ENCODE results near the gene LSR. TPM values are rescaled to one million over a fixed set of nuclear protein-coding genes. Genes with fewer than 3 reads are reported as not detected.
"Not testable (repeated sequence)": the region's sequence is repeated elsewhere in the genome, so short reads cannot be mapped to it uniquely, and the experiment has no call there.

LSR gene
- total RNA-seq, 1 experiment from 2014 or later: 211 TPM

GRCh38 chr19:35285095-35285449 is 36.3 kb downstream of the LSR start:
- ATAC-seq: no peak

GRCh38 chr19:35285465-35285864 is 36.7 kb downstream of the LSR start:
- H3K27ac ChIP-seq (ENCODE audit: low read depth, low read length); H4K20me1 ChIP-seq (ENCODE audit: insufficient read depth); H2AFZ ChIP-seq (ENCODE audit: low read depth, low read length, poor library complexity, severe bottlenecking); DNase-seq (ENCODE audit: low read depth, low spot score); H3K9ac ChIP-seq (ENCODE audit: low read length); ATAC-seq; H3K4me2 ChIP-seq (ENCODE audit: low read length); H3K9me3 ChIP-seq (ENCODE audit: control insufficient read depth in 1 of 2, insufficient read depth in 1 of 2, low read depth in 1 of 2, low read length in 2 of 2); RAD21 ChIA-PET (ENCODE audit: low non-redundant PET in 1 of 2, low total read pairs in 2 of 2, uncharacterized antibody in 2 of 2, unreplicated experiment in 2 of 2); H3K79me2 ChIP-seq (ENCODE audit: insufficient read depth, low read length); H3K4me1 ChIP-seq (ENCODE audit: control insufficient read depth in 1 of 2, insufficient read depth in 2 of 2, low read length in 2 of 2); BruUV-seq (replicated peaks); intact Hi-C loops (cut with micrococcal nuclease); H3K4me3 ChIP-seq (replicated peaks in 1 of 2; ENCODE audit: low read depth in 1 of 2, low read length in 2 of 2); CTCF ChIA-PET; POLR2A ChIA-PET; H3K36me3 ChIP-seq (ENCODE audit: control insufficient read depth in 1 of 2, insufficient read depth in 2 of 2, low read length in 2 of 2); H3K27me3 ChIP-seq (ENCODE audit: insufficient read depth, low read length); H3K9me2 ChIP-seq (ENCODE audit: insufficient read depth): not testable (repeated sequence)

More at GRCh38 chr19:35285095-35285449, 36.3 kb downstream of the LSR start:
- Histone ChIP-seq H3K9ac (ENCODE audit: low read length) (no peak overlapping the region), H3K36me3 (ENCODE audit: control insufficient read depth in 1 of 2, insufficient read depth in 2 of 2, low read length in 2 of 2) (no peaks in the 10 kb centered on the region), H3K4me2 (ENCODE audit: low read length) (no peak overlapping the region), H3K27me3 (ENCODE audit: insufficient read depth, low read length) (no peaks in the 10 kb centered on the region), H3K4me1 (ENCODE audit: control insufficient read depth in 1 of 2, insufficient read depth in 2 of 2, low read length in 2 of 2) (peaks cover 0 to 6% of the 10 kb centered on the region in 2 experiments; a peak in 1 of 4 replicates), H4K20me1 (ENCODE audit: insufficient read depth) (no peaks in the 10 kb centered on the region), H3K9me3 (ENCODE audit: control insufficient read depth in 1 of 2, insufficient read depth in 1 of 2, low read depth in 1 of 2, low read length in 2 of 2) (no peaks in the 10 kb centered on the region), H2AFZ (ENCODE audit: low read depth, low read length, poor library complexity, severe bottlenecking) (no peak overlapping the region), H3K27ac (ENCODE audit: low read depth, low read length) (no peak overlapping the region), H3K79me2 (ENCODE audit: insufficient read depth, low read length) (no peaks in the 10 kb centered on the region), H3K9me2 (ENCODE audit: insufficient read depth) (no peaks in the 10 kb centered on the region), H3K4me3 (replicated peaks in 1 of 2; ENCODE audit: low read depth in 1 of 2, low read length in 2 of 2) (no peak overlapping the region)
- no peak for DNase-seq (ENCODE audit: low read depth, low spot score)
- intact Hi-C loops (cut with micrococcal nuclease): no loop called here
- POLR2A ChIA-PET: no interaction called here
- CTCF ChIA-PET: no interaction called here
- RAD21 ChIA-PET (ENCODE audit: low non-redundant PET in 1 of 2, low total read pairs in 2 of 2, uncharacterized antibody in 2 of 2, unreplicated experiment in 2 of 2): no interaction called here
- TF ChIP-seq MAX (IDR thresholded peaks at IDR 0.05): no peak
- TF ChIP-seq EZH2phosphoT487 (IDR thresholded peaks at IDR 0.05; ENCODE audit: borderline replicate concordance): no peak
- TF ChIP-seq REST (IDR thresholded peaks at IDR 0.05; ENCODE audit: low read depth): no peak
- TF ChIP-seq, protein P1, sequence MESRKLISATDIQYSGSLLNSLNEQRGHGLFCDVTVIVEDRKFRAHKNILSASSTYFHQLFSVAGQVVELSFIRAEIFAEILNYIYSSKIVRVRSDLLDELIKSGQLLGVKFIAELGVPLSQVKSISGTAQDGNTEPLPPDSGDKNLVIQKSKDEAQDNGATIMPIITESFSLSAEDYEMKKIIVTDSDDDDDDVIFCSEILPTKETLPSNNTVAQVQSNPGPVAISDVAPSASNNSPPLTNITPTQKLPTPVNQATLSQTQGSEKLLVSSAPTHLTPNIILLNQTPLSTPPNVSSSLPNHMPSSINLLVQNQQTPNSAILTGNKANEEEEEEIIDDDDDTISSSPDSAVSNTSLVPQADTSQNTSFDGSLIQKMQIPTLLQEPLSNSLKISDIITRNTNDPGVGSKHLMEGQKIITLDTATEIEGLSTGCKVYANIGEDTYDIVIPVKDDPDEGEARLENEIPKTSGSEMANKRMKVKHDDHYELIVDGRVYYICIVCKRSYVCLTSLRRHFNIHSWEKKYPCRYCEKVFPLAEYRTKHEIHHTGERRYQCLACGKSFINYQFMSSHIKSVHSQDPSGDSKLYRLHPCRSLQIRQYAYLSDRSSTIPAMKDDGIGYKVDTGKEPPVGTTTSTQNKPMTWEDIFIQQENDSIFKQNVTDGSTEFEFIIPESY (IDR thresholded peaks at IDR 0.05; ENCODE audit: extremely low read depth, insufficient replicate concordance, low read length): no peak
- TF ChIP-seq SP1 (IDR thresholded peaks at IDR 0.05; ENCODE audit: low read depth): no peak
- no peak for TF ChIP-seq POLR2A (IDR thresholded peaks at IDR 0.05; ENCODE audit: borderline replicate concordance, extremely low read depth, insufficient read depth, insufficient read length)
- TF ChIP-seq RAD21 (IDR thresholded peaks at IDR 0.05; ENCODE audit: low read depth): no peak
- TF ChIP-seq ATF3 (IDR thresholded peaks at IDR 0.05): no peak
- TF ChIP-seq ZFX (IDR thresholded peaks at IDR 0.05): no peak
- no peak for TF ChIP-seq EGR1 (IDR thresholded peaks at IDR 0.05; ENCODE audit: low read depth)
- BruUV-seq (replicated peaks): no TSS peak
